ENCODE measurements around the gene TMEM179B.
"Not testable (repeated sequence)": the region's sequence is repeated elsewhere in the genome, so short reads cannot be mapped to it uniquely, and the experiment has no call there.

Gene TMEM179B, protein sequence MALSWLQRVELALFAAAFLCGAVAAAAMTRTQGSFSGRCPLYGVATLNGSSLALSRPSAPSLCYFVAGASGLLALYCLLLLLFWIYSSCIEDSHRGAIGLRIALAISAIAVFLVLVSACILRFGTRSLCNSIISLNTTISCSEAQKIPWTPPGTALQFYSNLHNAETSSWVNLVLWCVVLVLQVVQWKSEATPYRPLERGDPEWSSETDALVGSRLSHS

GRCh38 chr11:62787005-62787759, at the start of gene TMEM179B:
Gene TMEM179B (plus strand): TSS chr11:62787402. CDS start chr11:62787432, 30 bp downstream.
- DNase-seq (ENCODE audit: low read depth in 2 of 3, low spot score in 1 of 3), result peak; percentile 96 to 97 (median 97)

DNA sequence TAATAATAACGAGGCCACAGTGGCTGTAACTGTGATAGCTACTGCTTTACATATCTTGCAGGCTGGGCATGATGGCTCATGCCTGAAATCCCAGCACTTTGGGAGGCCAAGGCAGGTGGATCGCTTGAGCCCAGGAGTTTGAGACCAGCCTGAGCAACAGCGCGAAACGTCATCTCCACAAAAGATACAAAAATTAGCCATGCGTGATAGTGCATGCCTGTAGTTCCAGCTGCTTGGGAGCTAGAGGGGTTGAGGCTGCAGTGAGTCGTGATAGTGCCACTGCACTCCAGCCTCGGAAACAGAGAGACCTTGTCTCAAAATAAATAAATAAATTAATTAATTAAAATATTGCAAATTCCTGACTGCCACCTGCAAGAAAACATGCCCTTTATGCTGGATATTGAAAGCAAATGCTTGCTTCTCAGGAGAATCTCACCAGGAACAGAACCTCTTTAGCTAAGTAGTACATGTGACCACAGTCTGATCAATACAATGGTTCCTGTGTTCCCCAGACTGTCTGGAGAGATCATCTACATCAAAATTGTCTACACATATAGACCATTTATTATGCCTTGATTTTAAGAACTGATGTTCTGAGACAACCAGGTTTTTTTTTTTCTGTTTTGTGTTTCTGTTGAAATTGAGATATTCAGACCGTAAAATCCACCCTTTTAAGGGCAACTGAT, 39.6 kb upstream of the TMEM179B start:
- DNase-seq (ENCODE audit: low read depth in 2 of 3, low spot score in 1 of 3), result no peak

GRCh38 chr11:62749931-62750330, 37.3 kb upstream of the TMEM179B start:
- not testable (repeated sequence) for DNase-seq (ENCODE audit: low read depth in 2 of 3, low spot score in 1 of 3)

- DNase-seq (ENCODE audit: low read depth in 2 of 3, low spot score in 1 of 3), result no peak
These were observed 34.9 kb upstream of the TMEM179B start for GRCh38 chr11:62752177-62752785.

- DNase-seq (ENCODE audit: low read depth in 2 of 3, low spot score in 1 of 3), result no peak
These were observed 34.0 kb upstream of the TMEM179B start for GRCh38 chr11:62752994-62753735.

DNA sequence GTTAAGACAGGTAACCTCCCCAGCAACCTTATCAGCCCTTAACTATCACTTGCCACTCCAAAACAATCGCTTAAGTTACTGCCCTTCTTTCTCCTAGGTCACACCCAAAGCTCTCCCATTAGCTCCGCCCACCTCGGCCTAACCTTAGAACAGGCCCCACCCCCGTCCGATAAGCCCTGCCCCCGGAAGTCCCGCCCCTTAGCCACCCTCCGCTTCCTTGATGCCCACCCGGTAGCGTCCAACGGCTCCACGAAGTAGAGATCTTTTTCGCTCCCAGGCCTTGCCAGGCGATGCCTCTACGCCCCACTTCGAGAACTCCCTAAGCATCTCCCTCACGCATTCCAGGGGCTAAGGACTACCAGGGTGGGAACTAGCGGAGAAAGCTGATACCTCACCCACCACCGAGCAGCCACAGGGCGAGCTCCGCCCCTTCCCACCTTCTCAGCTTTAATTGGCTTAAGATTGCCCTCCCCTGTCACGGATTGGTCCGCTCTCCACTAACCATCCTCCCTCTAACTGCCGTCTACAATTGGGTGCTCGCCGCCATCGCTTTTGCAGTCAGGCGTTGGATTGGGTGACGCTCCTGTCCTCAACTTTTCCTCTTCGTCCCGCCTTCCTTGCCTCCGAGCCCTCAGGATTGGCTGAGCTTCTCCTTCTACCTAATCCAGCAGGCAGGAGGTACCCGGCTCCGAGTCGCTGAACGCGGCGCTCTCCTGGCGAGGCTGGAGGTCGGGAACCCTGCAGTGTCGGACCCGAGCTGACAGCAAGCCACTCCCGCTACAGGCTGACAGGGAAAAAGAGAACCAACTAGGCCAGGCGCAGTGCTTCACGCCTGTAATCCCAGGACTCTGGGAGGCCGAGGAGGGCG, 33.2 kb upstream of the TMEM179B start, which contains the start of gene ZBTB3:
Gene ZBTB3, minus strand, starts transcription at position 425 of the 868 bp plus-strand sequence. CDS start 496 bp downstream, outside the sequence.
- DNase-seq (ENCODE audit: low read depth in 2 of 3, low spot score in 1 of 3), result peak; percentile 95 to 98 (median 96)

DNA sequence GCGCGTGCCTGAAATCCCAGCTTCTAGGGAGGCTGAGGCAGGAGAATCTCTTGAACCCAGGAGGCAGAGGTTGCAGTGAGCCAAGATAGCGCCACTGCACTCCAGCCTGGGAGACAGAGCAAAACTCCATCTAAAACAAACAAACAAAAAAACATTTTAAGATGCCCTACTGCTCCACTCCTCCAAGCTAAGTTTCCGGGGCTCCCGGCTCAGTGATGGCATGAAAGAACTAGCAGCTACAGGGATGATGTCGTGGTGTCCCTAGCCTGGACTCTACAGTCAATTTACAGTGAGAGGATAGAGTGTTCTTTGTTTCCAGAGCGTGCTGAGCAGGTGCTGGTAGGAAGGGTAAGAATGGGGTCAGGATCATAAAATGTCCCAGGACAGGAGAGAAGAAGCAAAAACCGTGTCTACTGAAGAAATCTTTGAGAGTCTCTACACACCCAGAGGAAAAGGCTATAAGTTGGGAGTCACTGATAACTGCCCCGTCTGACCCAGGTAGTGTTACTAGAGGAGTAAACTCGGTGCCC, 32.1 kb upstream of the TMEM179B start:
- no peak for DNase-seq (ENCODE audit: low read depth in 2 of 3, low spot score in 1 of 3)

GRCh38 chr11:62757846-62758788, 29.1 kb upstream of the TMEM179B start:
- DNase-seq (ENCODE audit: low read depth in 2 of 3, low spot score in 1 of 3), result no peak

DNA sequence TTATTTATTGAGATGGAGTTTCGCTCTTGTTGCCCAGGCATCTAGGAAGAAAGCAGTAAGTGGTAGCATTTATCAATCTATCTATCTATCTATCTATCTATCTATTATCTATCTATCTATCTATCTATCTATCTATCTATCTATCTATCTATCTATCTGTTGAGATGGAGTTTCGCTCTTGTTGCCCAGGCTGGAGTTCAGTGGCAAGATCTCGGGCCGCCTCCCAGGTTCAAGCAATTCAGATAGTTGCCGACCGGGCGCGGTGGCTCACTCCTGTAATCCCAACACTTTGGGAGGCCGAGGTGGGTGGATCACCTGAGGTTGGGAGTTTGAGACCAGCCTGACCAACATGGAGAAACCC, 26.4 kb upstream of the TMEM179B start:
- not testable (repeated sequence) for DNase-seq (ENCODE audit: low read depth in 2 of 3, low spot score in 1 of 3)

GRCh38 chr11:62770778-62771143, 16.4 kb upstream of the TMEM179B start:
- DNase-seq (ENCODE audit: low read depth in 2 of 3, low spot score in 1 of 3), result no peak

- DNase-seq (ENCODE audit: low read depth in 2 of 3, low spot score in 1 of 3), result peak; percentile 94 to 97 (median 96)
These were observed 15.8 kb upstream of the TMEM179B start, which contains the start of gene TAF6L for GRCh38 chr11:62771144-62772021. Gene TAF6L (plus strand): TSS chr11:62771396. CDS start chr11:62775784, 4,388 bp downstream.

DNA sequence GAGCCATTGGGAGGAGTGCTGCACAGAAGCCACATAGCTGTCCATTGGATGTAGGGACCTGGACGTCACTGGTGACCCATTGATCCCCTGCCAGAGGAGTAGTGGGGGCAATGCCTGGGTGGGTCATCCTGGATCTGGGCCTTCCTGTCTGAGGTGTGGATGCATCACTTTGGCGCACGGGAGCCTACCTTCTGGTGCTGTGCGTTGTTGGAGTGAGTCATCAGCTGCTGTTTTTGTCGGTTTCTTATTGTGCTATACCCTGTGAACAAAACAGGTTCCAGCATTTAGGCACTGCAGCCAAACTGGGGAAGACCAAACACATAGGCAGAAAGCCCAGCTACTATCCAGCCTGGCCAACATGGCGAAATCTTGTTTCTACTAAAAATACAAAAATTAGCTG, 12.8 kb upstream of the TMEM179B start:
- DNase-seq (ENCODE audit: low read depth in 2 of 3, low spot score in 1 of 3), result no peak

DNA sequence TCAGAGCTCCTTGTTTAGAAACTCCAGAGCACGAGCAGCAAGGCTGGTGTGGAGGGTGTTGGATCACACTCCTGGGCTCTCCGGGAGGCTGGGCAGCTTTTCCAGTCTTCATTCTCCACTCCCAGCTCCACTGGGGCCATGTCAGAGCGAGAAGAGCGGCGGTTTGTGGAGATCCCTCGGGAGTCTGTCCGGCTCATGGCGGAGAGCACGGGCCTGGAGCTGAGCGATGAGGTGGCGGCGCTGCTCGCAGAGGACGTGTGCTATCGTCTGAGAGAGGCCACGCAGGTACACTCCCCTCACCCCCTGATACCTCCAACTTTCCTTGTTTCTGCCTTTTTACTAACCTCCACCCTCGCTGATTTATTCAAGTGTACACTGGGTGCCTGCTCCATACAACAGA, 11.6 kb upstream of the TMEM179B start:
- DNase-seq (ENCODE audit: low read depth in 2 of 3, low spot score in 1 of 3), result no peak

GRCh38 chr11:62777389-62777788, 9.8 kb upstream of the TMEM179B start:
- DNase-seq (ENCODE audit: low read depth in 2 of 3, low spot score in 1 of 3), result no peak

DNA sequence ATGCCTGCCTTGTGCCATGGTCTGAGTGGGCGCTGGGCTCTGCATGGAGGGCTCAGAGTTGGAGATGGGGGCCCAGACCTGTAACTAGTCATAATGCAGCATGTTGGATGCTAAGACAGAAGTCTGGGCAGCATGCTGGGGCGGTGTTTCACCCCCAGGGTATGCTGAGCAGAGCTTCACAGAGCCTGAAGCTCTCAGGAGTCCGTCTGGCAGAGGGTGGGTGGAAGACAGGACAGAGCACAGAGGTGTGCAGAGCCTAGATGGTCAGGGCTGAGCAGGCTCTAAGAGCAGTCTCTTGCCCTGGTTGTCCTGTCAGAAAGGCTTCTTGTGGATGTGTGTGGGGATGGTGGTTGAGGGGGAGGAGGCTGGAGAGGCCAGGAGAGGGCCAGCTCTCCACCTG, 8.8 kb upstream of the TMEM179B start:
- no peak for DNase-seq (ENCODE audit: low read depth in 2 of 3, low spot score in 1 of 3)

DNA sequence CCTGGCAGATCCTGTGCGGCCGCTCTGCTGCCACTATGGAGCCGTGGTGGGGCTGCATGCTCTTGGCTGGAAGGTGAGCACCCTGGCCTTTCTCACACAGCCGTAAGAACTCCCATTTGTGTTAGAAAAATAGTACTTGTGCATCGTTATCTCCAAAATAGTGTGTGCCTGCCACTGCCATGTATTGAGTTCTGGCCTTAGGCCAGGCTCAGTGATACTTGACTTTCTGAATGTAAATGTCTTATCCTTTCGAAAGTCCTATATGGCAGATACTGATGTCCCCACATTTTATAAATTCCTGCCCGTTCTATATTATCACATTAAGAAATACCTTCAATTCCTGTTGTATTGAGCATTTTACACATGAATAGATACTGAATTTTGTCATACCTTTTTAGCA, 4.4 kb upstream of the TMEM179B start:
- no peak for DNase-seq (ENCODE audit: low read depth in 2 of 3, low spot score in 1 of 3)

DNA sequence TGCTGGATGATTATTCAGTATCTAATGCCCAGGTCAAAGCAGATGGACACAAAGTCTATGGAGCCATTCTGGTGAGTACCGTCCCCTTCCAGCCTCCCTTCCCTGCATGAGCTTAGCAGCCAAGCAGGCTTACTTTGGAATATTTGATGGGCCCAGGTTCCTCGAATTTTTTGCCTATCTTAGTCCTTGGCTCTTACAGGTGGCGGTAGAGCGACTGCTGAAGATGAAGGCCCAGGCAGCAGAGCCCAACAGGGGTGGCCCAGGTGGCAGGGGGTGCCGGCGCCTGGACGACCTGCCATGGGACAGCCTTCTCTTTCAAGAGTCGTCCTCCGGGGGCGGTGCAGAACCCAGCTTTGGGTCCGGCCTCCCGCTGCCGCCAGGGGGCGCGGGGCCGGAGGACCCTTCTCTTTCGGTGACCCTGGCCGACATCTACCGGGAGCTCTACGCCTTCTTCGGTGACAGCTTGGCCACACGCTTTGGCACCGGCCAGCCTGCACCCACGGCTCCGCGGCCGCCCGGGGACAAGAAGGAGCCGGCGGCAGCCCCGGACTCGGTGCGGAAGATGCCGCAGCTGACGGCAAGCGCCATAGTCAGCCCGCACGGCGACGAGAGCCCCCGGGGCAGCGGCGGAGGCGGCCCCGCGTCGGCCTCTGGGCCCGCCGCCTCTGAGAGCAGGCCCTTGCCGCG, 741 bp upstream of the TMEM179B start:
- peak; percentile 73 to 79 (median 77) for DNase-seq (ENCODE audit: low read depth in 2 of 3, low spot score in 1 of 3)
